ENCODE measurements around the gene CD8B. TPM values are rescaled to one million over a fixed set of nuclear protein-coding genes. Genes with fewer than 3 reads are reported as not detected.

The CD8B gene
- polyA plus RNA-seq, 1 of the 3 experiments (the other 2 are of a cell fraction) = not detected

GRCh38 chr2:86789687-86790133 lies 72.0 kb downstream of the CD8B start:
- Histone ChIP-seq H3K36me3 (replicated peaks in 1 of 2; ENCODE audit: control insufficient read depth in 1 of 2, insufficient read depth in 2 of 2, low read length in 1 of 2) (no peaks in the 10 kb centered on the region), H3K4me3 (ENCODE audit: low read depth in 2 of 2, low read length in 1 of 2) (no peak overlapping the region; a peak in 1 of 4 replicates), H3K4me2 (no peak overlapping the region), H3K79me2 (ENCODE audit: insufficient read depth) (no peaks in the 10 kb centered on the region), H3K27ac (ENCODE audit: low read depth in 2 of 2, low read length in 1 of 2) (no peak overlapping the region), H2AFZ (ENCODE audit: low read depth) (no peak overlapping the region), H3K27me3 (ENCODE audit: insufficient read depth) (peaks cover 39% of the 10 kb centered on the region), H3K9ac (no peak overlapping the region), H3F3A (replicated peaks; ENCODE audit: insufficient read depth) (no peaks in the 10 kb centered on the region), H3K9me2 (no peaks in the 10 kb centered on the region), H3K9me3 (no peaks in the 10 kb centered on the region), H4K20me1 (ENCODE audit: insufficient read depth) (no peaks in the 10 kb centered on the region), H3K4me1 (ENCODE audit: control insufficient read depth in 1 of 2, insufficient read depth in 2 of 2, low read depth in 1 of 2, low read length in 1 of 2) (peaks cover 0 to 5% of the 10 kb centered on the region in 2 experiments; a peak in 1 of 4 replicates)
- peak; percentile 62 for DNase-seq
- WGBS (ENCODE audit: low lambda C conversion rate) = 0% methylated on average over 2 of the region's 40 CpGs
- ChIA-PET POLR2A (no interaction called here), CTCF (interaction anchor here (2.3 kb wide), 1 partner anchor 19 kb away, joined by 11 read pairs; no protein-coding TSS in a partner anchor)
- TF ChIP-seq TCF12 (IDR thresholded peaks at IDR 0.05) (no peak), FOXJ3 (CRISPR knock-in tag; IDR thresholded peaks at IDR 0.05) (no peak), JUND (IDR thresholded peaks at IDR 0.05) (no peak), NRF1 (IDR thresholded peaks at IDR 0.05; ENCODE audit: low read depth, low read length) (no peak), RXRA (IDR thresholded peaks at IDR 0.05; ENCODE audit: borderline replicate concordance, low read depth) (no peak), CTCF (IDR thresholded peaks at IDR 0.05) (no peak), CHD2 (IDR thresholded peaks at IDR 0.05; ENCODE audit: low read length, partially characterized antibody) (no peak)
- TF ChIP-seq, protein P1, sequence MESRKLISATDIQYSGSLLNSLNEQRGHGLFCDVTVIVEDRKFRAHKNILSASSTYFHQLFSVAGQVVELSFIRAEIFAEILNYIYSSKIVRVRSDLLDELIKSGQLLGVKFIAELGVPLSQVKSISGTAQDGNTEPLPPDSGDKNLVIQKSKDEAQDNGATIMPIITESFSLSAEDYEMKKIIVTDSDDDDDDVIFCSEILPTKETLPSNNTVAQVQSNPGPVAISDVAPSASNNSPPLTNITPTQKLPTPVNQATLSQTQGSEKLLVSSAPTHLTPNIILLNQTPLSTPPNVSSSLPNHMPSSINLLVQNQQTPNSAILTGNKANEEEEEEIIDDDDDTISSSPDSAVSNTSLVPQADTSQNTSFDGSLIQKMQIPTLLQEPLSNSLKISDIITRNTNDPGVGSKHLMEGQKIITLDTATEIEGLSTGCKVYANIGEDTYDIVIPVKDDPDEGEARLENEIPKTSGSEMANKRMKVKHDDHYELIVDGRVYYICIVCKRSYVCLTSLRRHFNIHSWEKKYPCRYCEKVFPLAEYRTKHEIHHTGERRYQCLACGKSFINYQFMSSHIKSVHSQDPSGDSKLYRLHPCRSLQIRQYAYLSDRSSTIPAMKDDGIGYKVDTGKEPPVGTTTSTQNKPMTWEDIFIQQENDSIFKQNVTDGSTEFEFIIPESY (IDR thresholded peaks at IDR 0.05; ENCODE audit: borderline replicate concordance, low read depth) = no peak

DNA sequence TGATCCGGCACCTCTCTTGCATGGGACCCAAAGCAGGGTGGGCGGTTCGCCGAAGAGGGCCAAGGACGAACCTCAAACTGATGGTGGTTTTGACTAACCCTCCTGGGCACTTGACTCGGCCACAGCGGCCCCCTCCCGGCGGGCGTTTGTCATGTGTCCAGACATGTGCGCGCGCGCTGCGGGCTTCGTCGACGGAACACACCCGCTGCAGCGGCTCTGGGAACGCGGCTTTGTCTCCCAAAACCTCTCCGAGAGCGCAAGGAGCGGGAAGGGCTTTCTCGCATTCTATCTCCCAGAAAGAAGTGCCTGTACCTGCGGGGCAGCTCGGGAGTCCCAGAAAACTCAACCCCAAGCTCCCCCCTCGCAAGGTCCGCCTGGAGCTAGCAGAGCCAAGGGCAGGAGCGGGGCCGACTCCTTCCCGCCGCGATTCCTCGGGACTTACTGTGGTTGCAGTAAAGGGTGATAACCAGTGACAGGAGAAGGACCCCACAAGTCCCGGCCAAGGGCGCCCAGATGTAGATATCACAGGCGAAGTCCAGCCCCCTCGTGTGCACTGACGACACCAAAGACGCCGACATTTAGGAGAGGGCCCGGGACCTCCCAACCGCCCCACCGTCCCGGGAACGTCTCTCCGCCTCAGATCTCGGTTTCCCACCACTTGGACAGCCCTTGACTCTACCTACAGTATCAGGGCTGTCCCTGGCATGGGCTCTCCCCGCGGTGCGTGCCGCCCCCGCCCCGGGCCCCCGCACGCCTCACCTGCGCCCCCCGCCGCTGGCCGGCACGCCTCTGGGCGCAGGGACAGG lies 72.6 kb downstream of the CD8B start:
- H3K4me3 ChIP-seq (ENCODE audit: low read depth in 2 of 2, low read length in 1 of 2) = no peak overlapping the region; a peak in 1 of 4 replicates
- H3K79me2 ChIP-seq (ENCODE audit: insufficient read depth) = no peaks in the 10 kb centered on the region
- ChIA-PET POLR2A (no interaction called here), CTCF (interaction anchor here (2.3 kb wide), 1 partner anchor 19 kb away, joined by 11 read pairs; no protein-coding TSS in a partner anchor)
- 62% methylated on average over 45 of the region's 64 CpGs for WGBS (ENCODE audit: low lambda C conversion rate)
- no peaks in the 10 kb centered on the region for H3K9me2 ChIP-seq
- H3K4me1 ChIP-seq (ENCODE audit: control insufficient read depth in 1 of 2, insufficient read depth in 2 of 2, low read depth in 1 of 2, low read length in 1 of 2) = peaks cover 0 to 5% of the 10 kb centered on the region in 2 experiments; a peak in 1 of 4 replicates
- H4K20me1 ChIP-seq (ENCODE audit: insufficient read depth) = no peaks in the 10 kb centered on the region
- no peak overlapping the region for H3K4me2 ChIP-seq
- peaks cover 39% of the 10 kb centered on the region for H3K27me3 ChIP-seq (ENCODE audit: insufficient read depth)
- H3K36me3 ChIP-seq (replicated peaks in 1 of 2; ENCODE audit: control insufficient read depth in 1 of 2, insufficient read depth in 2 of 2, low read length in 1 of 2) = no peaks in the 10 kb centered on the region
- no peaks in the 10 kb centered on the region for H3F3A ChIP-seq (replicated peaks; ENCODE audit: insufficient read depth)
- no peak overlapping the region for H3K9ac ChIP-seq
- H3K27ac ChIP-seq (ENCODE audit: low read depth in 2 of 2, low read length in 1 of 2) = no peak overlapping the region
- DNase-seq = peak; percentile 36
- no peaks in the 10 kb centered on the region for H3K9me3 ChIP-seq
- TF ChIP-seq CHD2 (IDR thresholded peaks at IDR 0.05; ENCODE audit: low read length, partially characterized antibody) (no peak), SMC3 (IDR thresholded peaks at IDR 0.05; ENCODE audit: low read depth, low read length) (no peak), GATA2 (CRISPR knock-in tag; IDR thresholded peaks at IDR 0.05) (no peak), RCOR1 (IDR thresholded peaks at IDR 0.05; ENCODE audit: low read length) (no peak), POLR2AphosphoS5 (IDR thresholded peaks at IDR 0.05; ENCODE audit: low read depth, low read length) (no peak), RFX5 (IDR thresholded peaks at IDR 0.05; ENCODE audit: low read length) (no peak)
- TF ChIP-seq, protein P2, sequence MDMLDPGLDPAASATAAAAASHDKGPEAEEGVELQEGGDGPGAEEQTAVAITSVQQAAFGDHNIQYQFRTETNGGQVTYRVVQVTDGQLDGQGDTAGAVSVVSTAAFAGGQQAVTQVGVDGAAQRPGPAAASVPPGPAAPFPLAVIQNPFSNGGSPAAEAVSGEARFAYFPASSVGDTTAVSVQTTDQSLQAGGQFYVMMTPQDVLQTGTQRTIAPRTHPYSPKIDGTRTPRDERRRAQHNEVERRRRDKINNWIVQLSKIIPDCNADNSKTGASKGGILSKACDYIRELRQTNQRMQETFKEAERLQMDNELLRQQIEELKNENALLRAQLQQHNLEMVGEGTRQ (IDR thresholded peaks at IDR 0.05; ENCODE audit: borderline replicate concordance, low read depth, low read length) = no peak
- TF ChIP-seq, protein P3, sequence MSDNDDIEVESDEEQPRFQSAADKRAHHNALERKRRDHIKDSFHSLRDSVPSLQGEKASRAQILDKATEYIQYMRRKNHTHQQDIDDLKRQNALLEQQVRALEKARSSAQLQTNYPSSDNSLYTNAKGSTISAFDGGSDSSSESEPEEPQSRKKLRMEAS (IDR thresholded peaks at IDR 0.05; ENCODE audit: low read depth) = no peak
- TF ChIP-seq, protein P4, sequence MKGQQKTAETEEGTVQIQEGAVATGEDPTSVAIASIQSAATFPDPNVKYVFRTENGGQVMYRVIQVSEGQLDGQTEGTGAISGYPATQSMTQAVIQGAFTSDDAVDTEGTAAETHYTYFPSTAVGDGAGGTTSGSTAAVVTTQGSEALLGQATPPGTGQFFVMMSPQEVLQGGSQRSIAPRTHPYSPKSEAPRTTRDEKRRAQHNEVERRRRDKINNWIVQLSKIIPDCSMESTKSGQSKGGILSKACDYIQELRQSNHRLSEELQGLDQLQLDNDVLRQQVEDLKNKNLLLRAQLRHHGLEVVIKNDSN (IDR thresholded peaks at IDR 0.05; ENCODE audit: borderline replicate concordance, low read depth) = no peak
- no peak overlapping the region for H2AFZ ChIP-seq (ENCODE audit: low read depth)

Measured in SK-N-SH (cell line).